ENCODE results near the gene EOLA2. TPM values are rescaled to one million over a fixed set of nuclear protein-coding genes. Genes with fewer than 3 reads are reported as not detected.
"Not testable (repeated sequence)": the region's sequence is repeated elsewhere in the genome, so short reads cannot be mapped to it uniquely, and the experiment has no call there.

Gene EOLA2
- total RNA-seq = 30.2 TPM

GRCh38 chrX:149938427-149938880, at the start of gene EOLA2:
TSS of gene EOLA2 (minus strand) at chrX:149938491. CDS start at chrX:149933874, 4,617 bp downstream.
- DNase-seq (ENCODE audit: low spot score) = peak; percentile 95

GRCh38 chrX:149987613-149988012, 49.3 kb upstream of the EOLA2 start:
- DNase-seq (ENCODE audit: low spot score) = no peak

- no peak for DNase-seq (ENCODE audit: low spot score)
Observed at GRCh38 chrX:149984411-149984810, 46.1 kb upstream of the EOLA2 start.

GRCh38 chrX:149982310-149982709, 44.0 kb upstream of the EOLA2 start:
- no peak for DNase-seq (ENCODE audit: low spot score)

GRCh38 chrX:149979126-149979644, 40.9 kb upstream of the EOLA2 start:
- DNase-seq (ENCODE audit: low spot score) = no peak

- peak; percentile 52 for DNase-seq (ENCODE audit: low spot score)
Observed at GRCh38 chrX:149962859-149963757, 24.8 kb upstream of the EOLA2 start.

GRCh38 chrX:149962010-149962409, 23.7 kb upstream of the EOLA2 start:
- no peak for DNase-seq (ENCODE audit: low spot score)

- no peak for DNase-seq (ENCODE audit: low spot score)
Observed at GRCh38 chrX:149961572-149961971, 23.3 kb upstream of the EOLA2 start.

- peak; percentile 32 for DNase-seq (ENCODE audit: low spot score)
Observed at GRCh38 chrX:149950681-149951080, 12.4 kb upstream of the EOLA2 start.

GRCh38 chrX:149949743-149950436, 11.6 kb upstream of the EOLA2 start:
- DNase-seq (ENCODE audit: low spot score) = no peak

- DNase-seq (ENCODE audit: low spot score) = no peak
Observed at GRCh38 chrX:149948016-149948415, 9.7 kb upstream of the EOLA2 start.

- not testable (repeated sequence) for DNase-seq (ENCODE audit: low spot score)
Observed at GRCh38 chrX:149946932-149947331, 8.6 kb upstream of the EOLA2 start.

GRCh38 chrX:149945820-149946219, 7.5 kb upstream of the EOLA2 start:
- DNase-seq (ENCODE audit: low spot score) = not testable (repeated sequence)

- DNase-seq (ENCODE audit: low spot score) = not testable (repeated sequence)
Observed at GRCh38 chrX:149945087-149945670, 6.9 kb upstream of the EOLA2 start.

GRCh38 chrX:149940674-149941024, 2.4 kb upstream of the EOLA2 start:
- not testable (repeated sequence) for DNase-seq (ENCODE audit: low spot score)

GRCh38 chrX:149939905-149940673, 1.8 kb upstream of the EOLA2 start:
- DNase-seq (ENCODE audit: low spot score) = peak; percentile 93

- DNase-seq (ENCODE audit: low spot score) = no peak
Observed at GRCh38 chrX:149939655-149939904, 1.3 kb upstream of the EOLA2 start.

GRCh38 chrX:149938881-149939654, 777 bp upstream of the EOLA2 start:
- DNase-seq (ENCODE audit: low spot score) = peak; percentile 95

GRCh38 chrX:149937871-149938426, 342 bp downstream of the EOLA2 start:
- no peak for DNase-seq (ENCODE audit: low spot score)

GRCh38 chrX:149937328-149937727, 963 bp downstream of the EOLA2 start:
- DNase-seq (ENCODE audit: low spot score) = not testable (repeated sequence)

- not testable (repeated sequence) for DNase-seq (ENCODE audit: low spot score)
Observed at GRCh38 chrX:149933547-149933946, 4.7 kb downstream of the EOLA2 start.

Data from mucosa of gallbladder (tissue), 1 donor.